ENCODE data around the gene GTSE1.
"Not testable (repeated sequence)": the region's sequence is repeated elsewhere in the genome, so short reads cannot be mapped to it uniquely, and the experiment has no call there.

GTSE1 gene

GRCh38 chr22:46296257-46297150 is at the start of gene GTSE1:
Gene GTSE1, plus strand, starts transcription at chr22:46296870. Its CDS starts 531 bp downstream, at chr22:46297401.
- peak; percentile 99 for DNase-seq

DNA sequence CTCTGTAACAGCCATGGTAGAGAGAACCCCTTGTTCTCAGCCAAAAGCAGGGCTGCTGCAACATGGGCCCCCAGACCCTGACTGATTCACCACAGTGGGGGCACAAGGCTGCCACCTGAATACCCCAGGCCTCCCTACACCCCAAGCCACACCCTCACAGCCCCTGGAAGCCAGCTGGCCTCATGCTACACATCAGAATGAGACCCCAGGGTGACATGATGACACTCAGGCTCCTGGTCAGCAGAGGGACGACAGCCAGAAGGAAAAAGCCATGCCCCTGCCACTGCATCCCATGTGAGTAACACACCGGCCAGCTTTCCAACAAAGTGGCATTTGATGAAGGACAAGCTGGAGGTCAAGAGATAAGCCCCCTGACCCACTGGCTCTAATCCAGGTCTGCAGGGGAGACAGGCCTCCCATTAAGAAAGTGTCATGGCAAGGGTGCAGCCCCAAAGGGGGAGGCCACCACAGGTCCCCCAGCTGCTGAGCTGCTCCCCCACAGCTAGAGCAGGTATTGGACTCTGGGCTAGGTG is 49.2 kb upstream of the GTSE1 start:
- no peak for DNase-seq

- DNase-seq: peak; percentile 95
These were observed 46.5 kb upstream of the GTSE1 start, which contains the start of gene CDPF1 for GRCh38 chr22:46250035-46250782. Gene CDPF1, minus strand, starts transcription at chr22:46250293. Its CDS starts 2,009 bp downstream, at chr22:46248284.

- no peak for DNase-seq
These were observed 45.9 kb upstream of the GTSE1 start for GRCh38 chr22:46250783-46251125.

DNA sequence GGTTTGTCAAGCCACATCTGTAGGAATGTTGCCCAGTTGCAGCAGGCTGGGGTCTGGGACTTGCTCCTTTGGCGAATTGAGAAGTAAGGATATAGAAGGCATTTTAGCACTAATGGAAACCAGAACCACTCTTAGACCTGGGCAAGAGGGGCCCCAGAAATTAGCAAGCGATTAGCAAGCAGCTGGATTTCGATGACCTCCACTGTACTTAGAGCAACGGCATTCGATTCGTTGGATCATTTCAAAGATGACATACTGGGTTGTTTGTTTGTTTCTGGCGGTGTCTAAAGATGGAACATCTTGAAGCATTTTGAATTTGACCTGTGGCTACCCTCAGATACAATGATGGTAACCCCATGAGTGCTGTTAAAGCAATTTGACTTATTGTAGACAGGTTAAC is 45.4 kb upstream of the GTSE1 start:
- DNase-seq: no peak

DNA sequence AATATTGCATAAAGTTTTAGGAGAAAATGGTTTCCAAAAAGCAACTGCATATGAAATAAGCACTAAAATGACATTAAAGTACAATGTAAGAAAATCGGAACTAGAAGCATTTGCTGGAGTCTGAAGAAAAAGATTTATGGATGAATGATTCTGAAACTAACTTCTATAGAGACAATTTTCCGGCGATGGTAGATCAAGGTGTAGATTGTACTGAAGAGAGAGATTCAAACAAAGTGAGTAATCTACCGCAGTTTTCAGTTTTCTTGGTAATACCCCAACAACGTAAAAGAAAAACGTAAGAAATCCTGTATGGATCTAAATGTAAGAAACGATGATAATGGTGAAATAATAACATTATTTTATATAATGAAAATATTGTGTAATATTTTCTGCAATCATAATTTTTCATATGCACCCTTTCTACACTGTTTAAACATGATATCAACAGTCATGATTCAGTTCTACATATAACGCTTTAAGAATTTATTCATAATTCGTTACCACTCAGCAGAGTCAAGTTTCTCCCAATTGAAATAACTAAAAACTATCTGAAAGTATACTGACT is 44.8 kb upstream of the GTSE1 start:
- DNase-seq: no peak

- DNase-seq: no peak
These were observed 40.2 kb upstream of the GTSE1 start for GRCh38 chr22:46256358-46256958.

DNA sequence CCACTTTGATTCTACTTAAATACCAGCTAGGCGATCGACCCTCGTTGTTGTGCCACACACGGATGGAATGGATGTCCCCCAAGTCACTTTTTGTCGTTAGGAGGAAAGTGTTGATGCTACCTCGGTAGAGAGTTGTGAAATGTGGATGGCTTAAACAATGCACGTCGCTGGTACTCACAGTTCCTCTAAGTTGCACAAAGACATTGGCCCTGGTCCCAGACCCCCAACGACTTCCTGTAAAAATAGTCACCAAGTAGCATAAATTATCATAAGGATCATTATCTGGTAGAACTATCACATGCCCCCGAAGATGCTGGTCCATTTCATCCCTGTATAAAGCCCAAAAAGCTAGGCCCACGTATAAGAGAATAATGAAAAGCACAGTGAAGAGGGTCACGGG is 37.3 kb upstream of the GTSE1 start:
- peak; percentile 68 for DNase-seq

- no peak for DNase-seq
These were observed 36.6 kb upstream of the GTSE1 start for GRCh38 chr22:46260038-46260437.

DNA sequence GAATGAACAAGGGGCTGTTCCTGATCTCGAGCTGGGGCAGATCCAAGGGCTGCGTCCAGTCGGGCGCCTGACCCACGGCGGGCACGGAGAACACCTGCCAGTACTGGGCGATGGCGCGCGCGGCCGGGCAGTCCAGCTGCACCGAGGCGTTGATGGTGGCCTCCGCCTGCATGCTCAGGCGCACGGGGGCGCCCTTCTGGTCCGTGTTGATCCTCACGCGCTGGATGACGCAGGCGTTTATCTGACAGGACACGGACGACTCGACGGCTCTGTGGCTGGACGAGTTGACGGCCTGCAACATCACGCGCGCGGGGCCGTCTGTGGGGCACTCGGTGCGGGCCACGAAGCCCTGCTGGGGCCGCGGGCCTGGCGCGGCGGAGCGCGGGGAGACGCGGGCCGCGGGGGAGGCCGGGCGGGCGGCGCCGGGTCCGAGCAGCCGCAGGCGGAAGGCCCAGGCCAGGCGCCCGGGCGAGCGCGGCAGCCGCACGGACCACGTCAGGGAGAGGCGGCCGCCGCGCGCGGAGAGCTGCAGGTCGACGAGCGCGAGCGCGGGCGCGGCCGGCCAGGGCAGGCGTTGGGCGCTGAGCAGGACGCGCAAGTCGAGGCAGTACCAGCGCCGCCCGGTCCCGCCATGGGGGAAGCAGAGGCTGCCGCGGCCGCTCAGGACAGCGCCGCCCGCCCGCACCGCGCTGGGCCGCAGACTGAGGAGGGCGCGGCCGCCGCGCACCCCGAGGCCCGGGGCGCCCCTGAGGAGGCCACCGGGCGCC is 34.0 kb upstream of the GTSE1 start:
- peak; percentile 82 for DNase-seq

DNA sequence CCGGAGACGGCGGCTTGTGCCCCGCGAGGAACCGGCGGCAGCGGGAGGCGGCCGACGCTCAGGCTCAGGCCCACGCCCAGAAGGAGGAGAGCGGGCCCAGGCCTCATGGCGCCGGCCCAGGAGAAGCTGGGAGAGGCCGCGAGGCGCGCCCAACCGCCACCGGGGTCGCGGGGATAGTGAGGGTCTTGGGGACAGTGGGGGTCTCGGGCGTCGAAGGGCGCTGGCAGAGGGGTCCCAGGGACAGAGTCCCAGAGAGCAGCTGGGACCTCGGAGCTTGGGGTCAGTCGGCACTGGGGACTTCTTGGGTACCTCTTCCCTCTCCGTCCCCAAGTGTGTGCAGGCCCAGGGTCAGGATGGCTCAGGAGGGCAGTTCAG is 33.5 kb upstream of the GTSE1 start, which contains the start of gene PKDREJ:
PKDREJ (minus strand) TSS at position 128 of the 375 bp plus-strand sequence; CDS start at position 107, 21 bp downstream.
- no peak for DNase-seq

GRCh38 chr22:46264520-46264919 is 32.1 kb upstream of the GTSE1 start:
- not testable (repeated sequence) for DNase-seq

- DNase-seq: not testable (repeated sequence)
These were observed 31.0 kb upstream of the GTSE1 start for GRCh38 chr22:46265627-46266026.

DNA sequence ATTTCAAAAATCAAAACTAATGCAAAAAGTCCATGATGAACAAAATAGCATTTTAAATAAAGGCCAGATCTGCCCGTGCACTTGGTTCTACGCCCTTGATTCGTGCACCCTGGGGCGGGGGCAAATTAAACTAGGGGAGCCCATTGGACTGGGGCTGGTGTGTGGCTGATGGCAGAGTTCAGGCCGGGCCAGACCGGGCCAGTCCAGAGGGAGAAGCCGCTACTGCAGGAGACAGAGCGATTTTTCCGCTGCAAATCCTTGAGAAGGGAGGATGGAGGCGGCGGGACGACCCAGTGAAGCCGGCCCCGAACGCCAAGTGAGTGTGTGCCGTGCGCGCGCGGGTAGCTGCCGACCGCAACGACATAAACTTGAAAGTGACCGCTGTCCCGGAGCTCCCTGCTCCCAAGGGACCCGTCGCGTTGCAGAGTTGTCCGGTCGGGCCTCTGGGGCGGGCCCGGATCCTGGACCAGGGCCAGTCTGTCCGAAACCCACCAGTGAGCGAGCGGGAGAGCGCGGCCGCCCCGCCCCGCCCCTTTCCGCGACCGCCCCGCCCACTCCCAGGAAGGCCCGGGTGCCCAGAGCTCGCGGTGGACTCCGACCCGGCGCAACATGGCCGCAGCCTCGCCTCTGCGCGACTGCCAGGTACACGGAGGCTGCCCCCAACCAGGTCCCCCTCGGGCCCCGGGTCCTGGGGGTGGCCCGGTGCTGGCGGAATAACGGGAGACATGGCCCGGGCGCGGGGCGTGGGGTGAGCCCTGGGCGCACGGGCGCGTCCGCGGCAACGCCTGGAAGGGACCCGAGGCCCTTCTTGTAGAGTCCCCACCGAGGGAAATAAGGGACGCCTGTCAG is 29.0 kb upstream of the GTSE1 start, which contains the start of gene TTC38:
TTC38 (plus strand) TSS at position 578 of the 849 bp plus-strand sequence; CDS start at position 610, 32 bp downstream.
- DNase-seq: peak; percentile 80

DNA sequence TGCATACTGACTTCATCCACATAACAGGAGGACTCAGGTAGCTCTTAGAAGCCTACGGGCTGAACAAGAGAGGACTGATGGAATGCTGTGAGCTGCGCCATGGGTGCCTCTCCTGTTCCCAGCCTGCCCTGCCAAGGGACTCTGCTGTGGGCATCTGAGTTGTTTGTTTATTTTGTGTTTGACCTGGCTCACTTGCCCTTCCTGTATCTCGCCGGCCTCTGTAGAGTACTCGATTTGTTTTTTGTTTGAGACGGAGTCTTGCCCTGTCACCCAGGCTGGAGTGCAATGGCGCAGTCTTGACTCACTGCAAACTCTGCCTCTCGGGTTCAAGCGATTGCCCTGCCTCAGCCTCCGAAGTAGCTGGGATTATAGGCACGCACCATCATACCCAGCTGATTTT is 27.1 kb upstream of the GTSE1 start:
- DNase-seq: no peak

- DNase-seq: no peak
These were observed 24.5 kb upstream of the GTSE1 start for GRCh38 chr22:46272196-46272595.

DNA sequence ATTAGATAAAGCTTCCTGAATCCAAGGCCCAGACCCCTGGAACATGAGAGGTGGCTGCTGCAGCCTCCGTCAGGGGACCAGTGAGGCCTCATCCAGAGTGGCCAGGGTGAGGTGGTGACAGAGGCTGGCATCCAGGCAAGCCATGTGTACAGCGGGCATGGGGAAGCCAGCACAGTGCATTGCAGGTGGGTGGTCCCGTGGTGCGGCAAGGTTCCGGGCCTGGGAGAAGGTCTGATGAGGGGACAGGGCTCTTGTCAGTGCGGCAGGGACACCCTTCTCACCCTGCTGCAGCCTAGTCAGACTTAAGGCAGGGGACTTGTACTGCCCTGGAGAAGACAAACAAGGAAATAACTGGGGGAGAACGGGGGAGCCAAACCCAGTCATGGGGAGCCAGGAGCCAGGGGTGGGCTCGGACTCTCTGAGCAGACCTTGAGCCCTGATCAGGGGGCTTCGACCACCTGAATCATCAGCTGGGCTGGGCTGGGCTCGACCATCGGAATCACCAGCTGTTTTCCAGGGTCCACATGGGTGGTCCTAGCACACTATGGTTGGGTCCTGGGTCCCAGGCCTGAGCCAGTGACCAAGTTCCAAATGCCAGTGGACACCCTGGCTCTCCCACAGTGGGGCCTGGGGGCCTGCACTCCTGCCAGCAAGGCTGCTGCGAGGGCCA is 23.8 kb upstream of the GTSE1 start:
- no peak for DNase-seq

DNA sequence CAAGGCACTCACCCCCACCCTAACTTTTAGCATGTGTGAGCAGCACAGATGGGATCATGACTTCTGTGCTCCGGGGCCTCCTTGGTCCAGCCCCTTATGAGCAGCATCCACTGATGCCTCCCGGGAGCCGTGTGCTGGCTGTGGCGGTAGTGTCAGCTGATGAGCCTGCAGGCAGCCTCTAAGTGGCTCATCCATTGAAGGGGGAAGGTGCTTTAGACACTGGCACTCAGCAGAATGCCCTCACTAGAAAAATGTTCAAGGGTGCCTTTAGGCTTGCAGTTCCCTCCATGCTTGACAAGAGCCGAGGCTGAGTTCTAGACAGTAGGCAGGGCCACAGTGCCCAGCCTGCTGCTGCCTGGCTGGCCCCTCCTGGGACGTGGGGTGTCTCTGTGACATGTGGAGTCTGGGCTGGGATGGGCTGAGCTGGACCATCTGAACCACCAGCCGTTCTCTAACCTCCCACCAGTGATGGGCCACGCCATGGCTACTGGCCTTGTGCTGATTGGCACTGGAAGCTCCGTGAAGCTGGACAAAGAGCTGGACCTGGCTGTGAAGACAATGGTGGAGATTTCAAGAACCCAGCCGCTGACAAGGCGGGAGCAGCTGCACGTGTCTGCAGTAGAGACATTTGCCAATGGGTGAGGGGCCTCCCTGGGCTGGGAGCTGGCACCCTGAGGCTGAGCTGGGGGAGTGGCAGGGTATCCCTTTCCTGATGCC is 23.1 kb upstream of the GTSE1 start:
- no peak for DNase-seq

DNA sequence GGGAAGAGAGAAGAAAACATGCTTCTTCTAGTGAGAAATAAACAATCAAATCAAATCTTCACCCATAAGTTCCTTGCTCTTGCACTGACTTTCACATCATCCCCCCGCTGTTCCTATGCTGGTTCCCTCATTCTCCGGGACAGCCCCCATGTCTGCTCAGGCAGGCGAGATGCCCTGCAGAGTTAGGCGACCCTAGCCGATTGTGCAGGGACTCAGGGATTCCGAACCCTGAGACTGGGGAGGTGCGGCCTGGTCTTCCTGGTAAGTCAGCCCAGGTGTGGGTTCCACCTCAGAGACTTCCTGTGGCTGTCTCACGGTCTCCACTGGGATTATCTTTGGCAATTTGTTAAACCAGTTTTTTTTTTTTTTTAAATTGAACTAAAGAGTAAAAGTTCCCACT is 22.3 kb upstream of the GTSE1 start:
- DNase-seq: no peak
